Transverse colon (tissue), 4 donors: ENCODE results near the gene PAK1. TPM values are rescaled to one million over a fixed set of nuclear protein-coding genes. Genes with fewer than 3 reads are reported as not detected.

ENCODE experiments used
- DNase-seq: peaks from one replicate; pipeline ENCODE4 v3.0.0-alpha.2; 2019
- H3K27ac ChIP-seq, 4 donors: fragments of 200-600 bp; sonication (generic); 2 replicates each; pipeline ENCODE4 v1.5.1; 2016 to 2018; ENCODE audit warnings: inconsistent platforms in 4 of 4
- H3K27me3 ChIP-seq: fragments of 200-600 bp; sonication (generic); 2 replicates; pipeline ENCODE4 v1.5.1; 2017; ENCODE audit warnings: inconsistent platforms
- H3K36me3 ChIP-seq, 4 donors: fragments of 200-600 bp; sonication (generic); 2 replicates each; pipeline ENCODE4 v1.5.1; 2017 to 2019; ENCODE audit warnings: inconsistent platforms in 4 of 4
- H3K4me1 ChIP-seq, 4 donors: fragments of 200-600 bp; sonication (generic); 2 replicates each; pipeline ENCODE4 v1.5.1; 2017 to 2020; ENCODE audit warnings: inconsistent platforms in 4 of 4
- H3K4me3 ChIP-seq, 4 donors: fragments of 200-600 bp; sonication (generic); 1 replicate in 1 of 4; 2 replicates in 3 of 4; pipeline versions ENCODE4 v1.5.1 to v1.6.1; 2017 to 2019; ENCODE audit warnings: inconsistent platforms in 4 of 4
- H3K9me3 ChIP-seq, 2 donors: fragments of 200-600 bp; sonication (generic); 2 replicates each; pipeline ENCODE4 v1.5.1; 2017 to 2019; ENCODE audit warnings: inconsistent platforms in 2 of 2
- CTCF ChIP-seq, 5 experiments: fragments of 200-600 bp in 3 of 5; fragments of 450-650 bp in 2 of 5; sonication (generic) in 3 of 5; IDR thresholded peaks; 1 replicate in 2 of 5; 2 replicates in 3 of 5; pipeline ENCODE4 v1.5.1; 2016 to 2017; ENCODE audit warnings: antibody characterized with exemption in 5 of 5, inconsistent platforms in 3 of 5, mild to moderate bottlenecking in 2 of 5, moderate library complexity in 1 of 5
- EP300 ChIP-seq: sonication (generic); formaldehyde crosslinking; IDR thresholded peaks from one replicate; pipeline ENCODE4 v1.6.1; 2017; ENCODE audit warnings: antibody characterized with exemption, low read depth
- POLR2A ChIP-seq: fragments of 450-650 bp; IDR thresholded peaks from one replicate; pipeline ENCODE4 v1.6.1; 2016; ENCODE audit warnings: antibody characterized with exemption, mild to moderate bottlenecking, moderate library complexity
- POLR2AphosphoS5 ChIP-seq, 3 donors: sonication (generic); formaldehyde crosslinking; IDR thresholded peaks; one replicate each; pipeline ENCODE4 v1.6.1; 2016; ENCODE audit warnings: antibody characterized with exemption in 3 of 3
- WGBS, 2 donors: methylation state at CpG; one replicate each; pipeline ENCODE4 v1.1.5; 2018; ENCODE audit warnings: low coverage in 1 of 2; 5-methylcytosine and 5-hydroxymethylcytosine counted together
- in situ Hi-C, 4 donors: fragments of 200-750 bp; cut with MboI; loops; one replicate each; pipeline versions ENCODE4 v1.15.0 to v1.15.1; 2017; ENCODE audit warnings: low sequenced_read_pairs in 3 of 4, low pct_ligation_motif_present in 1 of 4, low pct_unique_long_range_greater_than_20kb in 1 of 4
- intact Hi-C: fragments of 100-400 bp; cut with DNase I; formaldehyde crosslinking; loops from one replicate; pipeline ENCODE4 v1.15.1; 2023; ENCODE audit warnings: low total_unique reads
- total RNA-seq, 4 donors: library from RNA; depleted of rRNA; stranded (reverse); fragments of >200 nt; gene quantifications; one replicate each; pipeline ENCODE4 v1.1.0, GENCODE V29; 2016

Gene PAK1
- total RNA-seq, 4 donors from 2014 or later: 104 to 222 (median 128) TPM

- Histone ChIP-seq H3K27me3 (no peaks in the 10 kb centered on the region), H3K9me3 (no peaks in the 10 kb centered on the region), H3K4me3 (no peak overlapping the region), H3K27ac (no peak overlapping the region), H3K36me3 (peaks cover 0 to 14% (median 0%) of the 10 kb centered on the region in 4 donors), H3K4me1 (peaks cover 0 to 9% (median 5%) of the 10 kb centered on the region in 4 donors)
- TF ChIP-seq POLR2A: no peak
- no peak for TF ChIP-seq EP300
- TF ChIP-seq CTCF (IDR thresholded peaks at IDR 0.05): no peak
- TF ChIP-seq POLR2AphosphoS5 (IDR thresholded peaks at IDR 0.05): no peak
- in situ Hi-C loops: no loop called here
- DNase-seq: no peak
- intact Hi-C loops: no loop called here
These were observed 122.5 kb downstream of the PAK1 start for GRCh38 chr11:77351281-77351886.

GRCh38 chr11:77347948-77348347, 125.9 kb downstream of the PAK1 start:
- DNase-seq: no peak
- in situ Hi-C loops: no loop called here

GRCh38 chr11:77346906-77347603, 126.8 kb downstream of the PAK1 start:
- in situ Hi-C loops (no loop called here), intact Hi-C loops (no loop called here)

More at GRCh38 chr11:77347948-77348347, 125.9 kb downstream of the PAK1 start:
- Histone ChIP-seq H3K36me3 (peaks cover 0 to 21% (median 0%) of the 10 kb centered on the region in 4 donors), H3K27me3 (no peaks in the 10 kb centered on the region), H3K4me3 (no peak overlapping the region), H3K27ac (no peak overlapping the region), H3K9me3 (no peaks in the 10 kb centered on the region), H3K4me1 (peaks cover 0 to 9% (median 5%) of the 10 kb centered on the region in 4 donors)
- TF ChIP-seq POLR2A (no peak), EP300 (no peak), CTCF (IDR thresholded peaks at IDR 0.05) (no peak), POLR2AphosphoS5 (IDR thresholded peaks at IDR 0.05) (no peak)
- intact Hi-C loops: no loop called here
- 87 to 100% methylated on average over 1 to 2 of the region's 2 CpGs for WGBS, 2 donors

More at GRCh38 chr11:77346906-77347603, 126.8 kb downstream of the PAK1 start:
- TF ChIP-seq EP300 (no peak), POLR2AphosphoS5 (IDR thresholded peaks at IDR 0.05) (no peak), CTCF (IDR thresholded peaks at IDR 0.05) (no peak), POLR2A (no peak)
- no peak overlapping the region for H3K4me3 ChIP-seq
- peaks cover 0 to 27% (median 3%) of the 10 kb centered on the region in 4 donors for H3K36me3 ChIP-seq
- 94% methylated on average over 2 of the region's 2 CpGs; no CpG with 5 or more reads in 1 of the 2 donors for WGBS, 2 donors
- H3K27me3 ChIP-seq: no peaks in the 10 kb centered on the region
- no peak for DNase-seq
- no peaks in the 10 kb centered on the region for H3K9me3 ChIP-seq
- peaks cover 0 to 9% (median 5%) of the 10 kb centered on the region in 4 donors for H3K4me1 ChIP-seq
- H3K27ac ChIP-seq: no peak overlapping the region
